DLD1 (cell line): ENCODE data around the gene KAT6B.

Experiments
- in situ Hi-C: cut with HindIII; loops from 2 replicates; pipeline ENCODE4 v1.10.0; 2017; ENCODE audit warnings: low sequenced_read_pairs

Gene KAT6B

GRCh38 chr10:74822521-74823089 lies 3.8 kb upstream of the KAT6B start:
- in situ Hi-C loops: no loop called here

GRCh38 chr10:74823791-74824183 lies 2.6 kb upstream of the KAT6B start:
- in situ Hi-C loops: no loop called here

GRCh38 chr10:74824184-74824899 lies 2.1 kb upstream of the KAT6B start:
- in situ Hi-C loops: no loop called here

- in situ Hi-C loops: no loop called here
Measured at GRCh38 chr10:74824900-74825370, 1.5 kb upstream of the KAT6B start.

- in situ Hi-C loops: no loop called here
Measured at GRCh38 chr10:74825371-74826141, 844 bp upstream of the KAT6B start.

- in situ Hi-C loops: no loop called here
Measured at GRCh38 chr10:74827045-74827441, 643 bp downstream of the KAT6B start.

GRCh38 chr10:74827694-74828093 lies 1.3 kb downstream of the KAT6B start:
- in situ Hi-C loops: no loop called here

- in situ Hi-C loops: no loop called here
Measured at GRCh38 chr10:74828946-74829345, 2.5 kb downstream of the KAT6B start.

- in situ Hi-C loops: no loop called here
Measured at GRCh38 chr10:74831518-74832120, 5.2 kb downstream of the KAT6B start.

- in situ Hi-C loops: no loop called here
Measured at GRCh38 chr10:74835963-74836362, 9.6 kb downstream of the KAT6B start.

GRCh38 chr10:74836877-74837276 lies 10.5 kb downstream of the KAT6B start:
- in situ Hi-C loops: no loop called here

- in situ Hi-C loops: no loop called here
Measured at GRCh38 chr10:74837743-74838142, 11.3 kb downstream of the KAT6B start.

- in situ Hi-C loops: no loop called here
Measured at GRCh38 chr10:74839708-74840107, 13.3 kb downstream of the KAT6B start.

- in situ Hi-C loops: no loop called here
Measured at GRCh38 chr10:74841265-74841973, 15.0 kb downstream of the KAT6B start.

GRCh38 chr10:74842301-74842954 lies 16.0 kb downstream of the KAT6B start:
- in situ Hi-C loops: no loop called here

- in situ Hi-C loops: no loop called here
Measured at GRCh38 chr10:74846958-74847357, 20.6 kb downstream of the KAT6B start.

- in situ Hi-C loops: no loop called here
Measured at GRCh38 chr10:74851831-74852230, 25.4 kb downstream of the KAT6B start.

GRCh38 chr10:74852381-74852780 lies 26.0 kb downstream of the KAT6B start:
- in situ Hi-C loops: no loop called here

- in situ Hi-C loops: no loop called here
Measured at GRCh38 chr10:74854610-74855009, 28.2 kb downstream of the KAT6B start.

- in situ Hi-C loops: no loop called here
Measured at GRCh38 chr10:74855027-74855426, 28.6 kb downstream of the KAT6B start.
